ENCODE measurements around the gene SVOPL. TPM values are rescaled to one million over a fixed set of nuclear protein-coding genes. Genes with fewer than 3 reads are reported as not detected.
"Not testable (repeated sequence)": the region's sequence is repeated elsewhere in the genome, so short reads cannot be mapped to it uniquely, and the experiment has no call there.

SVOPL gene
- polyA plus RNA-seq, 3 donors = not detected

GRCh38 chr7:138735399-138735798 is 34.2 kb upstream of the SVOPL start:
- Histone ChIP-seq H3K4me1 (ENCODE audit: control insufficient read depth in 1 of 2, insufficient read depth in 2 of 2, low read length in 2 of 2) (no peaks in the 10 kb centered on the region), H3K27ac (ENCODE audit: low read depth in 1 of 2, low read length in 2 of 2) (no peak overlapping the region), H3K9ac (ENCODE audit: insufficient read depth, low read length, poor library complexity, severe bottlenecking) (no peak overlapping the region), H3K4me2 (replicated peaks; ENCODE audit: extremely low read depth, low read length, poor library complexity, severe bottlenecking) (no peak overlapping the region), H3K4me3 (replicated peaks in 1 of 3; ENCODE audit: low read depth in 2 of 3, low read length in 3 of 3) (no peak overlapping the region), H4K20me1 (ENCODE audit: insufficient read depth, low read length) (no peaks in the 10 kb centered on the region), H3K79me2 (ENCODE audit: insufficient read depth, low read length) (no peaks in the 10 kb centered on the region), H3K27me3 (ENCODE audit: control insufficient read depth in 2 of 2, insufficient read depth in 2 of 2, low read length in 2 of 2) (no peaks in the 10 kb centered on the region), H3K9me3 (replicated peaks in 1 of 2; ENCODE audit: control insufficient read depth in 1 of 2, insufficient read depth in 1 of 2, low read length in 2 of 2) (no peaks in the 10 kb centered on the region), H2AFZ (ENCODE audit: insufficient read depth, low read depth, low read length, poor library complexity, severe bottlenecking) (no peak overlapping the region), H3K36me3 (replicated peaks in 1 of 2; ENCODE audit: control insufficient read depth in 1 of 2, insufficient read depth in 2 of 2, low read length in 2 of 2) (no peaks in the 10 kb centered on the region)
- Mint-ChIP-seq H3K27me3 (ENCODE audit: low read depth in 3 of 3) (peaks cover 0 to 8% (median 1%) of the 10 kb centered on the region in 3 donors), H3K36me3 (no peaks in the 10 kb centered on the region), H3K4me3 (no peak overlapping the region), H3K4me1 (peaks cover 7% of the 10 kb centered on the region), H3K27ac (no peak overlapping the region), H3K9me3 (peaks cover 0 to 2% (median 0%) of the 10 kb centered on the region in 7 donors)
- TF ChIP-seq CTCF (IDR thresholded peaks at IDR 0.05) = no peak
- DNase-seq = no peak
- intact Hi-C loops (cut with micrococcal nuclease) = loop anchor here in 1 of 2 donors (5.0 to 10.0 kb wide), 2 partner anchors 573 to 831 kb away; no protein-coding TSS in a partner anchor
- WGBS (ENCODE audit: insufficient coverage) = 96% methylated on average over 5 of the region's 6 CpGs

- not testable (repeated sequence) for H3K36me3 Mint-ChIP-seq; H3K36me3 ChIP-seq (replicated peaks in 1 of 2; ENCODE audit: control insufficient read depth in 1 of 2, insufficient read depth in 2 of 2, low read length in 2 of 2); H4K20me1 ChIP-seq (ENCODE audit: insufficient read depth, low read length)
Measured at GRCh38 chr7:138731733-138732132, 30.6 kb upstream of the SVOPL start.

More at GRCh38 chr7:138731733-138732132, 30.6 kb upstream of the SVOPL start:
- not testable (repeated sequence) for H2AFZ ChIP-seq (ENCODE audit: insufficient read depth, low read depth, low read length, poor library complexity, severe bottlenecking); H3K27ac ChIP-seq (ENCODE audit: low read depth in 1 of 2, low read length in 2 of 2); H3K9me3 Mint-ChIP-seq; H3K4me1 Mint-ChIP-seq; H3K9ac ChIP-seq (ENCODE audit: insufficient read depth, low read length, poor library complexity, severe bottlenecking); H3K4me3 Mint-ChIP-seq; H3K27me3 ChIP-seq (ENCODE audit: control insufficient read depth in 2 of 2, insufficient read depth in 2 of 2, low read length in 2 of 2); H3K9me3 ChIP-seq (replicated peaks in 1 of 2; ENCODE audit: control insufficient read depth in 1 of 2, insufficient read depth in 1 of 2, low read length in 2 of 2); H3K4me1 ChIP-seq (ENCODE audit: control insufficient read depth in 1 of 2, insufficient read depth in 2 of 2, low read length in 2 of 2); H3K4me3 ChIP-seq (replicated peaks in 1 of 3; ENCODE audit: low read depth in 2 of 3, low read length in 3 of 3); H3K27me3 Mint-ChIP-seq (ENCODE audit: low read depth in 3 of 3); DNase-seq; H3K79me2 ChIP-seq (ENCODE audit: insufficient read depth, low read length); H3K4me2 ChIP-seq (replicated peaks; ENCODE audit: extremely low read depth, low read length, poor library complexity, severe bottlenecking); H3K27ac Mint-ChIP-seq
- no CpG with 5 or more reads among the region's 5 CpGs for WGBS (ENCODE audit: insufficient coverage)
- intact Hi-C loops (cut with micrococcal nuclease) = loop anchor here in 1 of 2 donors (10.0 kb wide), 1 partner anchor 827 kb away; no protein-coding TSS in a partner anchor

Measured in CD14-positive monocyte (primary cell).